Stimulated activated CD8-positive, alpha-beta memory T cell treated with anti-CD3 and anti-CD28 coated beads, Interleukin-4, amount 100 ng/mL, for 24 hours (primary cell): ENCODE results near the gene AHCYL2.

ENCODE experiments used
- DNase-seq: peaks from one replicate; pipeline ENCODE4 v3.0.0-alpha.2; 2020; ENCODE audit warnings: low read depth

Gene AHCYL2

DNA sequence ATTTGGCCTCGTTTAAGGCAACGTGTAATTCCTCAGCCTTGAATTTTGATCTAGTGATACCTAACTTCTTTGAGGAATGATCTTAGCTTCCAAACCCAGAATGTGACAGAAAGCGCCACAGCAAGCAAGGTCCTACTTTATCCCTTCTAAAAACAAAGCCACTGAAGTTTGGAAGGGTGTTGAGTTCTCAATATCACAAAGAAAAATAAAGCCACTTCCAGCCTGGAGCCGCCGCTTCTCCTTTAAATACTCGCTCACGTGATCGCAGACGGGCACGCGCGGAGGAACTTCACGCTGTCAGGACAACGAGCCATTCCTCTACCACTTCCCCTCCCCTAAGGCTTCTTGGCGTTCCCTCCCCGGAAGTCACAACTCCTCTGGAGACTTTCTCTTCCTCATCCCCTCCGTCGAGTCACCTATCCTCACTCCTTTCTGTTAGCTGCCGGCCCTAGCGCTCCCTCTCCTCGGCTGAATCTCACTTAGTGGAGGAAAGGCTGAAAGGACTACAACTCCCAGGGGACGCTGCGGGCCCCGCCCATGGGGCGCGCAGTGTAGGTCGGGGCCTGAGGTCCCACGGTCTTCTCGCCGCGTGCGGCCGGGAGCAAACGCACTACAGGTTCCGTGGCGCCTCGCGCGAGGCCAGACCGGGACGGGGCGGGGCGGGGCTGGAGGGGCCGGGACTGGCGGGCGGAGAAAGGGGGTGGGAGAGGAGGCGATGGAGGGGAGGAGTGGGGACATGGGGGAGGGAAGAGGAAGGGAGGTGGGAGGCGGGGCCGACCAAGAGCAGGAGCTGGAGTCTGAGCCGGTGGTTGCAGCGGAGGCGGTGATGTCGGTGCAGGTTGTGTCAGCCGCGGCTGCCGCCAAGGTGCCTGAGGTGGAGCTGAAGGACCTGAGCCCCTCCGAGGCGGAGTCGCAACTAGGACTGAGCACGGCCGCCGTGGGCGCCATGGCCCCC lies at the start of gene AHCYL2:
Gene AHCYL2 (plus strand): TSS at position 780 of the 955 bp plus-strand sequence.
- DNase-seq = peak; percentile 96

- DNase-seq = no peak
Measured at GRCh38 chr7:129176916-129177710, 47.7 kb upstream of the AHCYL2 start.

GRCh38 chr7:129184981-129185670 lies 39.7 kb upstream of the AHCYL2 start:
- no peak for DNase-seq

- no peak for DNase-seq
Measured at GRCh38 chr7:129186749-129187260, 38.0 kb upstream of the AHCYL2 start.

- DNase-seq = no peak
Measured at GRCh38 chr7:129187681-129188371, 37.0 kb upstream of the AHCYL2 start.

- no peak for DNase-seq
Measured at GRCh38 chr7:129188372-129188891, 36.4 kb upstream of the AHCYL2 start, which contains the start of gene SMO. SMO (plus strand) TSS chr7:129188633; CDS start chr7:129189152, 519 bp downstream.

DNA sequence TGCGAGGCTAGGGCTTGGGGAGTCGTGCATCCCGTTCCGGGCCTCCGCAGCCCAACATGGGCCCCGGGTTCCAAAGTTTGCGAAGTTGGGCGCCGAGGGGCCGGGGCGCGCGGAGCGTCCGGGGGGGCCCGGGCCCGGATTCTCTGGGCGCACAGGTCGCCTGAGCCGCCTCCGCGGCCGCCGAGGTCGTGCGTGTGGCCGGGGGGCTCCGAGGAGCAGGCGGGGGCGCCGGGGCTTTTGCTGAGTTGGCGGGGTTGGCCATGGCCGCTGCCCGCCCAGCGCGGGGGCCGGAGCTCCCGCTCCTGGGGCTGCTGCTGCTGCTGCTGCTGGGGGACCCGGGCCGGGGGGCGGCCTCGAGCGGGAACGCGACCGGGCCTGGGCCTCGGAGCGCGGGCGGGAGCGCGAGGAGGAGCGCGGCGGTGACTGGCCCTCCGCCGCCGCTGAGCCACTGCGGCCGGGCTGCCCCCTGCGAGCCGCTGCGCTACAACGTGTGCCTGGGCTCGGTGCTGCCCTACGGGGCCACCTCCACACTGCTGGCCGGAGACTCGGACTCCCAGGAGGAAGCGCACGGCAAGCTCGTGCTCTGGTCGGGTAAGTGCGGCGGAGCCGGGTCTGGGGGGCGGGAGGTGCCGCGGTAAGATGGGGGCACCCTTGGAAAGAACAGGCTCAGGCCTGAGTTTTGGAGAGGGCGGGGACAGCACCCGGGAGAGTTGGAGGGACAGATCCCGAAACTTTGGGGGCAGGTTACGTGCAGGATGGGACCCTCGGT lies 35.8 kb upstream of the AHCYL2 start:
- no peak for DNase-seq

DNA sequence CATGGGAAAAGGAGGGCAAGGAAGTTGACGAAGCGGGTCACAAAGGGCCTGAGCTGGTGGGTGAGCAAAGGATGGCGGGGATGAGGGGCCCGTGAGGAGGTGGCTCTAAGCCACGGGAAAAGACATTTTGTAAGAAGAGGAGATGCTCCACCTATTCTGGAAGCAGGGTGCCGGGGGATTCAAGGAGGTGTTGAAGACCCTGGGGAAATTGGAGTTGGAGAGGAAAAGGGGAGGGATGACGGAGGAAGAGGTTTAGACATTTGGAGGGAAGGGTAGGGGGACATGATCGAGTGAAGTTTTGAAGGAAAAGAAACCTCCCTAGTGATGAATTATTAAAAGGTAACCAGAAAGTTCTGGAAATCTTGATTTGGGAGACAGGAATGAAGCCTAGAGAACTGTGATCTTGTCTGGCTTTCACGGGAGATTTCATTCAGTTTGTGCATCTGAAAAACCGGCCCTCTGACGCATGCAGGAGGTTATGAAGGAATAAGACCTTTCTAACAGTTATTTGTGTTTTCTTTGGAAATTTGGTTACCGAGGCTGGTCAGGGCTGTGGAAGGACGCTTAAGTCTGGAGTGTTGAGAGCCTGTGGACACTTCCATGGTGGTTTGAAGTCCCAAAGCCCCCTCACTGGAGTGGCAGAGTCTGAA lies 35.0 kb upstream of the AHCYL2 start:
- no peak for DNase-seq

DNA sequence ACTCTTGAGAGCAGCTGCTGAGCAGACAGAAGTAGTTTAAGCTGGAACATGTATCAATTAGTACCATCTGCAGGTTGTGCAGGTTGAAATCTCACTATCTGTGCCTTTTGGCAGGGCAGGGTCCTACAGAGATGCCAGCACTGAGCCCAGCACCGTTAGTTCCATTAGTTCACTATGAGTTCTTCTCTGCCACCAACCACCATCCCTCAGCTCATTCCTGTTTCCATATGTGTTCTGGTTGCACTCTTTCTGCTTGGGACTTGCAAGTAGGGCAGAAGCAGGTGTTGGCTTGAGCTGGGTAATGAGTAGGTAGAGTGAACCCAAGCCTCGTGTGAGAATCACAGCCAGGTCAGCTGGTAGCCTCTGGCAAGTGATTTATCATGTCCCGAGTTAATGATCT lies 33.6 kb upstream of the AHCYL2 start:
- no peak for DNase-seq

DNA sequence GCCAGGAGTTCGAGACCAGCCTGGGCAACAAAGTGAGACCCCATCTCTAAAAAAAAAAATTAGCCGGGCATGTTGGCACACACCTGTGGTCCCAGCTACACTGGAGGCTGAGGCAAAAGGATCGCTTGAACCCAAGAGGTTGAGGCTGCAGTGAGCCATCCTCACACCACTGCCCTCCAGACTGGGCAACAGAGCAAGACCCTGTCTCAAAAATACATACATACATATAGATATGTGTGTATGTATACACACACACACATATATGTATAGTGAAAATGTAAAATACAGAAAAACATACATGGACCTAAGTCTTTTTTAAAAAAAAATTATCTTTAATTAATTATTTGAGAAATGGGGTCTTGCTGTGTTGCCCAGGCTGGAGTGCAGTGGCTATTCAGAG lies 30.9 kb upstream of the AHCYL2 start:
- no peak for DNase-seq

GRCh38 chr7:129197771-129198170 lies 27.1 kb upstream of the AHCYL2 start:
- DNase-seq = no peak

- DNase-seq = no peak
Measured at GRCh38 chr7:129199406-129199805, 25.4 kb upstream of the AHCYL2 start.

DNA sequence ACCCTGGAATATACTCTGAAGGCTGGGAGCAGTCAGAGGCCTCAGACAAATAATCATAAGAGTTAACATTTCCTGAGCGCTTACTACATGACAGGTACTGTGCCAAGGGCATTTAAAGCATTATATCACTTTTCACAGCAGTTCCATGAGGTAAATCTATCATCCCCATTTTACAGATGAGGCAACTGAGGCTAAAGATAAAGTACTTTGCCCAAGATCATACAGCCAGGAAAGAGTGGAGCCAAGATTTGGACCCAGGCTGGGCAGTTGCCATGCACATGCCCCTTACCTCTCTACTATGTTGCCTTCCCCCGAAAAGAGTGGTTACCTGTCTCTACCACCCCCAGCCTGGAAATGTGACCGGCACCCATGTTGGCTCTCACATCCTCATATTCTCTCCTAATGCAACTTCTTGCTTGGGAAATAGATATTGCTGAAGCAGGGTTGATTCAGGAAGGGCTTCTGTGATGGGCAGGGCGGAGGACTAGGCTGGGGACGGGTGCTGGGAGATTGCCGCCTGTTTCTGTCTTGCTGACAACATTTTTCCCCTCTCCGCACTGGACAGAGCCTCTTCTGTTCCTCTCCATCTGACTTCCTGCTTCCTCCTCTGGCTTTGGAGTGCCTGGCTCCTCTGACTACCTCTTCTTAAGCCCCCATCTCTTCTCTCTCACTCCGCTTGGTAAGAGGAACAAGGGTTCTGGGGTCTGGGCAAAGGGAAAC lies 22.6 kb upstream of the AHCYL2 start:
- no peak for DNase-seq

- no peak for DNase-seq
Measured at GRCh38 chr7:129203050-129203741, 21.6 kb upstream of the AHCYL2 start.

DNA sequence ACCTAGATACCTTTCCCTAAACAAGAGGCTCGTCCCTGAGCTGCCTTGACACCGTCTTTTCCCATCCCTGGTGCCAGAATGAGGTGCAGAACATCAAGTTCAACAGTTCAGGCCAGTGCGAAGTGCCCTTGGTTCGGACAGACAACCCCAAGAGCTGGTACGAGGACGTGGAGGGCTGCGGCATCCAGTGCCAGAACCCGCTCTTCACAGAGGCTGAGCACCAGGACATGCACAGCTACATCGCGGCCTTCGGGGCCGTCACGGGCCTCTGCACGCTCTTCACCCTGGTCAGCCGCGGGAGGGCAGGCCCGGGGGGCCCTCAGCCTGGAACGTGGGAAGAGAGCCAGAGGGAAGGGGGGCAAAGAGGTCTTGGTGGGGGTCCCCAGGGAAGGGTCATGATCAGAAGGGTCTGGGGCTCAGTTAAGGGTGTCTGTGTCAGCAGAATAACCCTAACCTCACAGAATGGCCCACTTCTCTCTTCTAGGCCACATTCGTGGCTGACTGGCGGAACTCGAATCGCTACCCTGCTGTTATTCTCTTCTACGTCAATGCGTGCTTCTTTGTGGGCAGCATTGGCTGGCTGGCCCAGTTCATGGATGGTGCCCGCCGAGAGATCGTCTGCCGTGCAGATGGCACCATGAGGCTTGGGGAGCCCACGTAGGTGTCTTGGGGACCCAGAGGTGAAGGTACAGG lies 19.6 kb upstream of the AHCYL2 start:
- DNase-seq = no peak

DNA sequence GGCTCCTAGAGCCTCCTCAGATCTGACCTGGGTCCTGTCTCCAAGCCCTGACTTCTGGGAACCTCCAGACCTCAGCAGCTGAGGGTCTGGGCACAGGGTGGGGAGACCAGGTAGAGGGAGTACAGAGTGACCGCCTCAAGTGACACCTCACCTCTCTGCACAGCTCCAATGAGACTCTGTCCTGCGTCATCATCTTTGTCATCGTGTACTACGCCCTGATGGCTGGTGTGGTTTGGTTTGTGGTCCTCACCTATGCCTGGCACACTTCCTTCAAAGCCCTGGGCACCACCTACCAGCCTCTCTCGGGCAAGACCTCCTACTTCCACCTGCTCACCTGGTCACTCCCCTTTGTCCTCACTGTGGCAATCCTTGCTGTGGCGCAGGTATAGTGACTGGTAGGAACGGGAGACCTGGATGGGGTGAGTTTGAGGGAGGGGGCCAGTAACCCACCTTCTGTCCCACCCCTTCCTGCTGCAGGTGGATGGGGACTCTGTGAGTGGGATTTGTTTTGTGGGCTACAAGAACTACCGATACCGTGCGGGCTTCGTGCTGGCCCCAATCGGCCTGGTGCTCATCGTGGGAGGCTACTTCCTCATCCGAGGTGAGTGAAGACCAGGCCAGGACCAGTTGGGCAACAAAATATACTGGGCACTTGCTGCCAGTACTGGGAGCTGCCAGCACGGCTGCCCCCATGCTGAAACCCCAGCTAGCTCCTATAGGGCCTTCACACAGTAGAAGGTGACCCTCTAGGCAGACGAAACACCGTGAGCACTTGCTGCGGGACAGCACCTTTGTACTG lies 18.6 kb upstream of the AHCYL2 start:
- no peak for DNase-seq

DNA sequence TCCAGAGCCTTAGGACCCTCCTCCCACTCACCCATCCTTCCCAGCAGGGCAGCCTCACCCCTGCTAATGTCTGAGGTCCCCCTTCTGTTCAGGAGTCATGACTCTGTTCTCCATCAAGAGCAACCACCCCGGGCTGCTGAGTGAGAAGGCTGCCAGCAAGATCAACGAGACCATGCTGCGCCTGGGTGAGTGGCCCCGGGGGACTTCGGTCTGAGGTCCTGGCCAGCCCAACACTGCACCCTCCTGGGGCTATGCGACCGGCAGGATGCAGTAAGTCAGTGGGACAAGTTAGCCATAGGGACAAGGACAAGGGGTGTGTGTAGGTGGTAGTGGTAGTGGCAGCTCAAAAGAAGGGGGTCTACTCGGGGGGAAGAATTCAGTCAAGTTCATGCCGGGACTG lies 16.2 kb upstream of the AHCYL2 start:
- DNase-seq = no peak
